Central memory CD4-positive, alpha-beta T cell (primary cell): Measurements from ENCODE around the gene OR10H1.
"Not testable (repeated sequence)": the region's sequence is repeated elsewhere in the genome, so short reads cannot be mapped to it uniquely, and the experiment has no call there.

Experiments
- DNase-seq: peaks from one replicate; pipeline ENCODE4 v3.0.0; 2022

Gene OR10H1

GRCh38 chr19:15828121-15828610, 12.7 kb upstream of the OR10H1 start:
- no peak for DNase-seq

- no peak for DNase-seq
Measured at GRCh38 chr19:15825753-15826152, 10.3 kb upstream of the OR10H1 start.

GRCh38 chr19:15820646-15821045, 5.2 kb upstream of the OR10H1 start:
- no peak for DNase-seq

- DNase-seq, result no peak
Measured at GRCh38 chr19:15813916-15814315, 1.5 kb downstream of the OR10H1 start.

- no peak for DNase-seq
Measured at GRCh38 chr19:15812060-15812722, 3.3 kb downstream of the OR10H1 start.

- no peak for DNase-seq
Measured at GRCh38 chr19:15811476-15811875, 4.0 kb downstream of the OR10H1 start.

- DNase-seq, result no peak
Measured at GRCh38 chr19:15810335-15810734, 5.1 kb downstream of the OR10H1 start.

- not testable (repeated sequence) for DNase-seq
Measured at GRCh38 chr19:15794279-15794678, 21.2 kb downstream of the OR10H1 start.

- DNase-seq, result no peak
Measured at GRCh38 chr19:15790096-15790495, 25.4 kb downstream of the OR10H1 start.

- no peak for DNase-seq
Measured at GRCh38 chr19:15788594-15789270, 26.7 kb downstream of the OR10H1 start.

- no peak for DNase-seq
Measured at GRCh38 chr19:15787611-15788155, 27.8 kb downstream of the OR10H1 start, which contains the start of gene OR10H5. Gene OR10H5 (plus strand): TSS chr19:15787661. CDS start chr19:15794049, 6,388 bp downstream.

- not testable (repeated sequence) for DNase-seq
Measured at GRCh38 chr19:15782896-15783295, 32.6 kb downstream of the OR10H1 start.

- DNase-seq, result no peak
Measured at GRCh38 chr19:15782211-15782610, 33.3 kb downstream of the OR10H1 start.

GRCh38 chr19:15781661-15782060, 33.8 kb downstream of the OR10H1 start:
- DNase-seq, result no peak

- no peak for DNase-seq
Measured at GRCh38 chr19:15780610-15781418, 34.6 kb downstream of the OR10H1 start.

GRCh38 chr19:15779756-15780476, 35.5 kb downstream of the OR10H1 start:
- no peak for DNase-seq

GRCh38 chr19:15776991-15777970, 38.2 kb downstream of the OR10H1 start:
- DNase-seq, result no peak

GRCh38 chr19:15776264-15776663, 39.2 kb downstream of the OR10H1 start:
- DNase-seq, result no peak

GRCh38 chr19:15775249-15775648, 40.2 kb downstream of the OR10H1 start:
- DNase-seq, result no peak

- DNase-seq, result not testable (repeated sequence)
Measured at GRCh38 chr19:15774159-15774558, 41.3 kb downstream of the OR10H1 start.

- no peak for DNase-seq
Measured at GRCh38 chr19:15769586-15769985, 45.9 kb downstream of the OR10H1 start.
